Left lung (tissue), 10 donors: ENCODE results near the gene WLS. TPM values are rescaled to one million over a fixed set of nuclear protein-coding genes. Genes with fewer than 3 reads are reported as not detected.

Source experiments
- ATAC-seq: fragments of 200-7000 bp; cut with Tn5 transposase; one replicate; pipeline ENCODE4 v1.9.1; 2020; ENCODE audit warnings: moderate library complexity
- DNase-seq, 4 donors: peaks; one replicate each; pipeline ENCODE4 v3.0.0-alpha.2; 2013 to 2020
- H3K27ac ChIP-seq, 2 donors: fragments of 200-600 bp; sonication (generic) in 1 of 2; one replicate each; pipeline versions ENCODE4 v1.5.0 to v1.8.0; 2020 to 2021
- H3K27me3 ChIP-seq, 2 donors: fragments of 200-600 bp; sonication (generic) in 1 of 2; one replicate each; pipeline versions ENCODE4 v1.5.0 to v1.8.0; 2020 to 2021
- H3K36me3 ChIP-seq, 2 donors: fragments of 200-600 bp; sonication (generic) in 1 of 2; one replicate each; pipeline versions ENCODE4 v1.5.0 to v1.8.0; 2020 to 2021
- H3K4me1 ChIP-seq, 2 donors: fragments of 200-600 bp; one replicate each; pipeline ENCODE4 v1.8.0; 2021
- H3K4me3 ChIP-seq, 2 donors: fragments of 200-600 bp; sonication (generic) in 1 of 2; one replicate each; pipeline versions ENCODE4 v1.5.0 to v1.8.0; 2020 to 2021; ENCODE audit warnings: mild to moderate bottlenecking in 1 of 2
- H3K9me3 ChIP-seq, 2 donors: fragments of 200-600 bp; sonication (generic) in 1 of 2; one replicate each; pipeline versions ENCODE4 v1.5.0 to v1.8.0; 2020 to 2021
- CTCF ChIP-seq, 2 donors: fragments of 200-600 bp; sonication (generic) in 1 of 2; IDR thresholded peaks; one replicate each; pipeline versions ENCODE4 v1.5.0 to v1.8.0; 2021; ENCODE audit warnings: antibody characterized with exemption in 2 of 2
- intact Hi-C, 2 donors: fragments of 100-400 bp; cut with DNase I; formaldehyde crosslinking; loops; one replicate each; pipeline versions ENCODE4 v1.11.2 to v1.14.2; 2022
- polyA plus RNA-seq, 6 donors: library from polyadenylated mRNA; unstranded; fragments of 120-200 nt; gene quantifications; one replicate each; pipeline ENCODE4 v1.2.1, GENCODE V29; 2013; ENCODE audit not compliant: insufficient read length in 6 of 6
- total RNA-seq, 2 donors: library from RNA; stranded (reverse); fragmentation: NEBNext Ultra II Directional; extraction: Animal tissue kit (Norgen Biotek cat#: 25700); gene quantifications; one replicate each; pipeline ENCODE4 v1.2.1, GENCODE V29; 2021
- donor health status: DM: no; HTN: yes; CAD: no.
- donor health status: DM: no; HTN: no; CAD: no.

WLS gene
- total and polyA plus RNA-seq, 8 donors: 85.7 to 176 (median 137) TPM

DNA sequence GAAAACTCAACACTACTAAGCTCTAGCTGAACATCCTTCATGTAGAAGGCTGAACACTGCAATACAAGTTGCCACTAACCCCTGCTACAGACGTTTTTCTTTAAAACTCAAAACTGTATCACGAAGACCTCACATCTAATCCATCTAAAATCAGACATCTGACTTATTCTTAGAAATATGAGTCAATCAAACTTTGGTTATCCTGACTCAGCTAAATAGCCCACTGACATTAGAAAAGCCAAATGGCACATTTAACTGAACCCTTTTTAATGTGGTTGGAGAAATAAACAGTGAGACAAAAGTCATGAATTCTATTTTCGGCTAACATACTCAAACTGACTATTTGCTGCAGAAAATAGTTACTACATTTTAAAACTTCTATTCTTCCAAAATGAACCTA, 35.6 kb downstream of the WLS start:
- Histone ChIP-seq H3K4me3 (no peak overlapping the region), H3K4me1 (peaks cover 8 to 14% of the 10 kb centered on the region in 2 donors), H3K27me3 (no peaks in the 10 kb centered on the region), H3K9me3 (no peaks in the 10 kb centered on the region), H3K27ac (peak overlapping the region in 1 of 2 donors; percentile 23), H3K36me3 (no peaks in the 10 kb centered on the region)
- no peak for TF ChIP-seq CTCF (IDR thresholded peaks at IDR 0.05)
- no peak for ATAC-seq
- intact Hi-C loops: no loop called here
- DNase-seq: no peak

- Histone ChIP-seq H3K36me3 (peaks cover 0 to 4% of the 10 kb centered on the region in 2 donors), H3K27ac (no peak overlapping the region), H3K27me3 (no peaks in the 10 kb centered on the region), H3K9me3 (no peaks in the 10 kb centered on the region), H3K4me1 (no peaks in the 10 kb centered on the region), H3K4me3 (no peak overlapping the region)
- ATAC-seq: no peak
- intact Hi-C loops: no loop called here
- no peak for TF ChIP-seq CTCF (IDR thresholded peaks at IDR 0.05)
- DNase-seq: no peak
Measured at GRCh38 chr1:68191717-68192116, 40.6 kb downstream of the WLS start.

GRCh38 chr1:68188644-68189340, 43.5 kb downstream of the WLS start:
- peaks cover 0 to 4% of the 10 kb centered on the region in 2 donors for H3K36me3 ChIP-seq
- no peaks in the 10 kb centered on the region for H3K4me1 ChIP-seq
- no peak for ATAC-seq
- no peaks in the 10 kb centered on the region for H3K27me3 ChIP-seq
- intact Hi-C loops: no loop called here
- no peak for DNase-seq
- no peak overlapping the region for H3K27ac ChIP-seq
- no peaks in the 10 kb centered on the region for H3K9me3 ChIP-seq
- H3K4me3 ChIP-seq: no peak overlapping the region
- no peak for TF ChIP-seq CTCF (IDR thresholded peaks at IDR 0.05)

DNA sequence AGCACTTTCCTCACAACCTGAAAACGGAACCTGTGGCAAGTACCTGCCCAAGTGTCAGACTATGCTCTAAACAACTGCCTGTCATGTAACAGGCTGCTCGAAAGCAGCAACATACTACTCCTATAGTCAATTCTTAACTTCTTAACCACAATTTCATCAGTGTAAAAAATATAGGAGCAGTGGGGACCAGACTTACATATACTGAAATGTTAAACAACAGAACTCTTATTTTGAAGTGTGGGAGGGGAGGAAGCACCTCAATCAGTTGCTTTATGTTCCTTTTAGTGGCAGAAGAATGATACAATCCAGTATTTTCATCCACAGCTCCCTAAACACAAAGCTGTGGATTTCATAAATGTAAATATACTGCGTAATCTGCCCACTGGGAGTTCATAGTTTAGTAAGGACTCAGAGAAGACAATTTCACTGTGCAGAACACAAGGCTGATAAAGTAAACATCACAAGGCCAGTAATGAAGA, 44.2 kb downstream of the WLS start:
- intact Hi-C loops: no loop called here
- H3K27ac ChIP-seq: peak overlapping the region in 1 of 2 donors; percentile 11
- no peaks in the 10 kb centered on the region for H3K9me3 ChIP-seq

More for the DNA sequence above, 44.2 kb downstream of the WLS start:
- no peak for TF ChIP-seq CTCF (IDR thresholded peaks at IDR 0.05)
- Histone ChIP-seq H3K36me3 (peaks cover 0 to 4% of the 10 kb centered on the region in 2 donors), H3K4me3 (no peak overlapping the region), H3K27me3 (no peaks in the 10 kb centered on the region), H3K4me1 (no peaks in the 10 kb centered on the region)
- no peak for DNase-seq
- no peak for ATAC-seq
